ENCODE measurements around the gene EFR3B.

- TF ChIP-seq CTCF (IDR thresholded peaks at IDR 0.05): no peak
- no peak for TF ChIP-seq POLR2A (IDR thresholded peaks at IDR 0.05)
Observed at GRCh38 chr2:25132299-25132635, 90.4 kb downstream of the EFR3B start.

Measured in esophagus squamous epithelium (tissue), 4 donors.